Suprapubic skin (tissue), 4 donors: ENCODE results near the gene KRTAP2-4. TPM values are rescaled to one million over a fixed set of nuclear protein-coding genes. Genes with fewer than 3 reads are reported as not detected.
"Not testable (repeated sequence)": the region's sequence is repeated elsewhere in the genome, so short reads cannot be mapped to it uniquely, and the experiment has no call there.

Experiments used
- DNase-seq, 2 donors: peaks; one replicate each; pipeline ENCODE4 v3.0.0-alpha.2; 2019; ENCODE audit warnings: low spot score in 2 of 2
- H3K27ac ChIP-seq: fragments of 200-600 bp; sonication (generic); one replicate; pipeline ENCODE4 v1.5.1; 2019
- H3K27me3 ChIP-seq: fragments of 200-600 bp; sonication (generic); one replicate; pipeline ENCODE4 v1.5.1; 2019
- H3K36me3 ChIP-seq: fragments of 200-600 bp; sonication (generic); one replicate; pipeline ENCODE4 v1.5.1; 2019
- H3K4me1 ChIP-seq: fragments of 200-600 bp; sonication (generic); one replicate; pipeline ENCODE4 v1.5.1; 2019
- H3K4me3 ChIP-seq: fragments of 200-600 bp; sonication (generic); one replicate; pipeline ENCODE4 v1.5.1; 2019; ENCODE audit warnings: mild to moderate bottlenecking
- H3K9me3 ChIP-seq: fragments of 200-600 bp; sonication (generic); one replicate; pipeline ENCODE4 v1.5.1; 2019
- CTCF ChIP-seq, 2 donors: fragments of 200-600 bp in 1 of 2; fragments of 450-650 bp in 1 of 2; sonication (generic) in 1 of 2; IDR thresholded peaks; one replicate each; pipeline ENCODE4 v1.5.1; 2016 to 2019; ENCODE audit warnings: antibody characterized with exemption in 2 of 2, mild to moderate bottlenecking in 1 of 2, moderate library complexity in 1 of 2
- EP300 ChIP-seq: sonication (generic); formaldehyde crosslinking; IDR thresholded peaks from one replicate; pipeline ENCODE4 v1.6.1; 2017; ENCODE audit warnings: antibody characterized with exemption
- POLR2A ChIP-seq, 2 donors: fragments of 450-650 bp; IDR thresholded peaks; one replicate each; pipeline ENCODE4 v1.6.1; 2017; ENCODE audit warnings: antibody characterized with exemption in 2 of 2, mild to moderate bottlenecking in 2 of 2, moderate library complexity in 2 of 2
- POLR2AphosphoS5 ChIP-seq, 3 donors: sonication (generic); formaldehyde crosslinking; IDR thresholded peaks; one replicate each; pipeline ENCODE4 v1.6.1; 2017; ENCODE audit warnings: antibody characterized with exemption in 3 of 3
- WGBS: methylation state at CpG from one replicate; pipeline ENCODE4 v1.1.5; 2018; 5-methylcytosine and 5-hydroxymethylcytosine counted together
- total RNA-seq, 4 donors: library from RNA; depleted of rRNA; stranded (reverse); fragments of >200 nt; gene quantifications; one replicate each; pipeline ENCODE4 v1.1.0, GENCODE V29; 2016

Gene KRTAP2-4
- total RNA-seq, 4 donors from 2014 or later: 6.5 to 76.9 (median 13.4) TPM; not detected in 1

GRCh38 chr17:41058741-41059140, 6.9 kb downstream of the KRTAP2-4 start:
- no peak overlapping the region for H3K4me3 ChIP-seq
- no peak for DNase-seq
- TF ChIP-seq POLR2A (IDR thresholded peaks at IDR 0.05) (no peak), POLR2AphosphoS5 (IDR thresholded peaks at IDR 0.05) (no peak), CTCF (IDR thresholded peaks at IDR 0.05) (no peak), EP300 (no peak)
- no peaks in the 10 kb centered on the region for H3K9me3 ChIP-seq
- 94% methylated on average over 5 of the region's 5 CpGs for WGBS
- H3K27me3 ChIP-seq: peaks cover 4% of the 10 kb centered on the region
- H3K36me3 ChIP-seq: no peaks in the 10 kb centered on the region
- no peaks in the 10 kb centered on the region for H3K4me1 ChIP-seq
- no peak overlapping the region for H3K27ac ChIP-seq

DNA sequence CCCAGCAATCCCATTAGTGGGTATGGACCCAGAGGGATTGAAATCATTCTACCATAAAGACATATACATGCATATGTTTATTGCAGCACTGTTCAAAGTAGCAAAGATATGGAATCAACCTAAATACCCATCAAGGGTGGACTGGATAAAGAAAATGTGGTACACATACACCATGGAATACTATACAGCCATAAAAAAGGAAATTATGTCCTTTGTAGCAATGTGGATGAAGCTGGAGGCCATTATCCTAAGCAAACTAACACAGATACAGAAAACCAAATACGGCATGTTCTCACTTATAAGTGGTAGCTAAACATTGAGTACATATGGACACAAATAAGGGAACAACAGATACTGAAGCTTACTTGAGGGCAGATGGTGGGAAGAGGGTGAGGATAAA, 8.1 kb downstream of the KRTAP2-4 start:
- Histone ChIP-seq H3K36me3 (no peaks in the 10 kb centered on the region), H3K4me1 (no peaks in the 10 kb centered on the region), H3K4me3 (no peak overlapping the region), H3K27me3 (peaks cover 4% of the 10 kb centered on the region), H3K9me3 (no peaks in the 10 kb centered on the region), H3K27ac (no peak overlapping the region)
- TF ChIP-seq POLR2AphosphoS5 (IDR thresholded peaks at IDR 0.05): no peak
- no peak for TF ChIP-seq EP300
- no peak for TF ChIP-seq CTCF (IDR thresholded peaks at IDR 0.05)
- TF ChIP-seq POLR2A (IDR thresholded peaks at IDR 0.05): no peak
- no peak for DNase-seq
- WGBS: 91% methylated on average over 1 of the region's 1 CpG

DNA sequence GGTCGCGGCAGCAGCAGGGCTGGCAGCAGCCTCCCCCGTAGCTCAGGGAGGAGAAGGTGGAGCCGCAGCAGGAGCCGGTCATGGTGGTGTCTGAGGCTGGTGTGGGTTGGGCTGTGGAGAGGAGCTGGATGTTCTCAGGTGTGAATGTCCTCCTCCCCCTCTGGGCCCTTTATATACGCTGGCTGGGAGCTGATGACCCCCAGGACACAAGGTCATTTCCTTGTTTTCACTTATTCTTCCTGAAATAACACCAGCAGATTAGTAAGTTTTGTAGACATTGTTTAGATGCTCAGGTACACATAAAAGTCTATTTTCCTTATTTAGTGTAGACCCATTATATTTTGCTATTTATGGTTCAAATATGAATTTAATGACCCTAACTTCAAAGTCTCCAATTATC, 10.5 kb downstream of the KRTAP2-4 start, which contains the start of gene KRTAP2-2:
Gene KRTAP2-2, minus strand, starts transcription at position 101 of the 400 bp plus-strand sequence. Its CDS starts 19 bp downstream, at position 82.
- not testable (repeated sequence) for H3K27me3 ChIP-seq, H3K9me3 ChIP-seq, H3K4me1 ChIP-seq, DNase-seq, H3K27ac ChIP-seq, H3K4me3 ChIP-seq, H3K36me3 ChIP-seq
- 100% methylated on average over 1 of the region's 6 CpGs for WGBS

GRCh38 chr17:41054556-41054955, 11.1 kb downstream of the KRTAP2-4 start:
- not testable (repeated sequence) for H3K4me1 ChIP-seq, H3K4me3 ChIP-seq, H3K36me3 ChIP-seq, H3K9me3 ChIP-seq, DNase-seq, H3K27me3 ChIP-seq, H3K27ac ChIP-seq
- 83% methylated on average over 7 of the region's 9 CpGs for WGBS

GRCh38 chr17:41054025-41054424, 11.7 kb downstream of the KRTAP2-4 start:
- H3K27me3 ChIP-seq: no peaks in the 10 kb centered on the region
- H3K9me3 ChIP-seq: no peaks in the 10 kb centered on the region
- no peak for DNase-seq
- WGBS: 91% methylated on average over 4 of the region's 4 CpGs
- no peak overlapping the region for H3K4me3 ChIP-seq
- no peaks in the 10 kb centered on the region for H3K4me1 ChIP-seq
- TF ChIP-seq POLR2A (IDR thresholded peaks at IDR 0.05): no peak
- no peak for TF ChIP-seq POLR2AphosphoS5 (IDR thresholded peaks at IDR 0.05)
- no peak for TF ChIP-seq EP300
- no peak for TF ChIP-seq CTCF (IDR thresholded peaks at IDR 0.05)
- H3K36me3 ChIP-seq: no peaks in the 10 kb centered on the region
- H3K27ac ChIP-seq: no peak overlapping the region

DNA sequence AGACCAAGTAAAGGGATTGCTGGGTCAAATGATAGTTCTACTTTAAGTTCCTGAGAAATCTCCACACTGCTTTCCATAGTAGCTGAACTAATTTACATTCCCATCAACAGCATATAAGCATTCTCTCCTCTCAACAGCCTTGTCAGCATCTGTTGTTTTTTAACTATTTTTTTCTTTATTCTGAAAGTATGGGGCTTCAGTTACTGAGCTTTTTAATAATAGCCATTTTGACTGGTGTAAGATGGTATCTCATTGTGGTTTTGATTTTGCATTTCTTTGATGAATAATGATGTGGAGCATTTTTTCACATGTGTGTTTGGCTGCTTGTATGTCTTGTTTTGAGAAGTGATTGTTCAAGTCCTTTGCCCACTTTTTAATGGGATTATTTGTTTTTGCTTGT, 13.1 kb downstream of the KRTAP2-4 start:
- no peak for TF ChIP-seq POLR2A (IDR thresholded peaks at IDR 0.05)
- TF ChIP-seq EP300: no peak
- no peak for TF ChIP-seq POLR2AphosphoS5 (IDR thresholded peaks at IDR 0.05)
- no peak for TF ChIP-seq CTCF (IDR thresholded peaks at IDR 0.05)
- Histone ChIP-seq H3K27me3 (peaks cover 6% of the 10 kb centered on the region), H3K27ac (no peak overlapping the region), H3K9me3 (no peaks in the 10 kb centered on the region), H3K4me3 (no peak overlapping the region), H3K4me1 (no peaks in the 10 kb centered on the region), H3K36me3 (no peaks in the 10 kb centered on the region)
- no peak for DNase-seq
